ENCODE data around the gene CUTA.

DNA sequence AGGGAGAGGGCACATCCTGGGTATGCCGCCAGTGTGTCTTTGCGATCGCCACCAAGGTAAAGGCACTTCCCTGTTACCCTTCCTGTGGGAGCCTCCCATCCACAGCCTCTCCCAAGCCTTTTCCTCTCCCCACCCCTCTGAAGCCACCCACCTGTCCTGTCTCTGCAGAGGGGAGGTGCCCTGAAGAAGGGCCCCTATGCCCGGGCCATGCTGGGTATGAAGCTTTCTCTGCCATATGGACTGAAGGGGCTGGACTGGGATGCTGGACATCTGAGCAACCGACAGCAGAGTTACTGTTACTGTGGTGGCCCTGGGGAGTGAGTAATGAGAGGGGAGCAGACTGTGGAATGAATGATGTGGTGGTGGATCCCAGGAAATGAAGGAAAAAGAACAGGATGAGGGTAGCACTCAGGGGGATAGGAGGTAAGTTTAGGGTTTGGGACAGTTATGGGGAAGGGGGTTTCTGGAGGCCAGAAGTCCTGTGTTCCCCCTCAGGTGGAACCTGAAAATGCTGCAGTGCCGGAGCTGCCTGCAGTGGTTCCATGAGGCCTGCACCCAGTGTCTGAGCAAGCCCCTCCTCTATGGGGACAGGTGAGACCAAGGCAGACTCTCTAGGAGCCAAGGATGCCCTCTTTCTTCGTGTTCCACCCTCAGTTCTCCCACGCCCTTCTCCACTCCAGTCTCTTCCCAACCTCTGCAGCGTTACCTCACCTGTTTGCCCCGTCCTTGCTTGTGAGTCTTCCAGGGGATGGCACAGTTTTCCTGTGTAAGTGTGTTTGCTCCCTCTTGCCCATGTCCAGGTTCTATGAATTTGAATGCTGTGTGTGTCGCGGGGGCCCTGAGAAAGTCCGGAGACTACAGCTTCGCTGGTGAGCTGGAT, 4.4 kb downstream of the CUTA start:
- TF ChIP-seq, protein P1, sequence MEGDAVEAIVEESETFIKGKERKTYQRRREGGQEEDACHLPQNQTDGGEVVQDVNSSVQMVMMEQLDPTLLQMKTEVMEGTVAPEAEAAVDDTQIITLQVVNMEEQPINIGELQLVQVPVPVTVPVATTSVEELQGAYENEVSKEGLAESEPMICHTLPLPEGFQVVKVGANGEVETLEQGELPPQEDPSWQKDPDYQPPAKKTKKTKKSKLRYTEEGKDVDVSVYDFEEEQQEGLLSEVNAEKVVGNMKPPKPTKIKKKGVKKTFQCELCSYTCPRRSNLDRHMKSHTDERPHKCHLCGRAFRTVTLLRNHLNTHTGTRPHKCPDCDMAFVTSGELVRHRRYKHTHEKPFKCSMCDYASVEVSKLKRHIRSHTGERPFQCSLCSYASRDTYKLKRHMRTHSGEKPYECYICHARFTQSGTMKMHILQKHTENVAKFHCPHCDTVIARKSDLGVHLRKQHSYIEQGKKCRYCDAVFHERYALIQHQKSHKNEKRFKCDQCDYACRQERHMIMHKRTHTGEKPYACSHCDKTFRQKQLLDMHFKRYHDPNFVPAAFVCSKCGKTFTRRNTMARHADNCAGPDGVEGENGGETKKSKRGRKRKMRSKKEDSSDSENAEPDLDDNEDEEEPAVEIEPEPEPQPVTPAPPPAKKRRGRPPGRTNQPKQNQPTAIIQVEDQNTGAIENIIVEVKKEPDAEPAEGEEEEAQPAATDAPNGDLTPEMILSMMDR (IDR thresholded peaks at IDR 0.05) = no peak
- TF ChIP-seq POLR2A (IDR thresholded peaks at IDR 0.05) (no peak), EP300 (IDR thresholded peaks at IDR 0.05) (no peak), POLR2AphosphoS5 (IDR thresholded peaks at IDR 0.05) (no peak)
